HG02973 (cell line): ENCODE measurements around the gene TOPBP1.
A peak's percentile ranks its signal among the peaks of the same experiment; 100 is the strongest.

ENCODE experiments used
- ATAC-seq: cut with Tn5 transposase; IDR thresholded peaks from one replicate; pipeline ENCODE4 v1.9.1; 2021; ENCODE audit warnings: moderate library complexity; ENCODE audit not compliant: unreplicated experiment

TOPBP1 gene

DNA sequence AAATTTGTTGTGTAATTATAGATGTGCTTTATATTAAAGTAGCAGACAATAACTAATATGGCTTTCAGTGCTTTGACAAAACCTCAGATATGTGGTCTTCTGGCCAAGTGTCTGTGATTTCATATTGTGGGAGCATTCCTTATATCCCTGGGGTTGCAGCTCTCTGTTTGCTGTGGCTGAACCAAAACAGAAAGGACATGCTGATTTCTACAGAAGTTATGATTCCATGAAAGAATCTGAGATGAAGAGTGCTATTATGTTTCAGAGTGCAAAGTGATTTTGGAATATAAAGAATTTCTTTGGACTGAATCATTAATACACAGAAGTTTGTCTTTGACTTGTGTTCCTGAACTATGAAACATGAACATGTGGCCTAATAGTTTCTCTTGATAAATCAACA, 51.7 kb downstream of the TOPBP1 start:
- ATAC-seq = no peak

DNA sequence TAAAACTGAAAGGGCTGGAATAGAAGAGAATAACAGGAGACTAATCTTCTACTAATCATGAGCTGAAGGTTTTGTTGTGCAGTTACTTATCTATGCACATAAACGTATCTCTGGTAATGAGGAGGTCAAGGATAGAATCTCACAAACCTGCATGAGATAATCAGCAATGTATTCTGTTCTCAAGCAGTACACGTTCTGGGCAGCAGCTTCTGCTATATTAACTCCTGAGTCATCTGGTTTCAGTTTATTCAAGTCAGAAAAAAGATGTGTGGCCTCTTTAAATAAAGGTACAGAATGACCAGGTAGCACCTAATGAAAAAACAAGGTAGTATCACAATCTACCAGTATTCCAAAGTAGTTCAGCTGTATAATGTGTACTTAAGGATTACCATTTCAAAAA, 53.4 kb downstream of the TOPBP1 start:
- no peak for ATAC-seq

DNA sequence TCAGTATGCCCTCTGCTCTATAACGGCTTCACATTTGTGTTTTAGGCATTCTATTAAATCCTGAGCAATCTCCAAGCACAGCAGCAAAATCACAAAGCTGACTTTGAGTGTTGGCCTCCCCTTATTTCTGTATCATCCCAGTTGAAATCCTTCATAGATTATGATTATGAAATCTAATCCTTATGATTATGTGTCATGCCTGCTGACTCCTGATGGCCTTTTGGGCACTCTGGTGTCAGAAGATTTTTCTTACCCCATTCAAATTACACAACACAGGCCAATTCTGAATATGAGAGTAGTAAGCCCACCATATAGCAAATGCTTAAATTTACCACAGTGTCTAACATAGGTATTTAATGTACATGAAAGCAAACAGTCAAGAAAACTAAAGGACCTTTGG, 53.9 kb downstream of the TOPBP1 start:
- ATAC-seq = no peak

DNA sequence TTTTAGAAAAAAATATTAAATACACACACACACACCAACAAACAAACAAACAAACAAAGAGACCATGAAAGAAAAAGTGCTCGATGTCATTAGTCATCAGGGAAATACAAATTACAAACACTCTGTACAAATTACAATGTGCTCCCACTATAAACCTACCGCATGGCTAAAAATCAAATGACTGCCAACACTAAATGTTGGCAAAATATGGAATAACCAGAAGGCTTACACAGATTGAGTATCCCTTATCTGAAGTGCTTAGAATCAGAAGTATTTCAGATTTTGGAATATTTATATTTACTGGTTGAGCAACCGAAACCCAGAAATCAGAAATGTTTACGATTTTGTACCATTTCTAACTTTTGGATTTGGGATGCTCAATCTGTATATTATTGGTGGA, 54.8 kb downstream of the TOPBP1 start:
- ATAC-seq = no peak

DNA sequence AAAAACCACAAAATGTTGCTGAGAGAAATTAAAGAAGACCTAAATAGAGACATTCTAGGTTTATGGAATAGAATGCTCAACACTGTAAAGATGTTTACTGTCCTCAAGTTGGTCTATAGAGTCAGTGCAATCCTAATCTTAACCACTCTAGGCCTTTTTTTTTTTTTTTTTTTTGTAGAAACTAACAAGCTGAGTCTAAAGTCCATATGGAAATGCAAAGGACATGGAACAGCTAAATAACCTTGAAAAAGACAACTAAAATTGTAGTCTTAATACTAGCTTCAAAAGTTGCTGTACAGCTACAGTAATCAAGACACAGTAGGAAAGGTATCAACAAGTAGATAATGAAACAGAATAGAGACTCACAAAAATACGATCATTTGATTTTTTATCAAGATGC, 55.4 kb downstream of the TOPBP1 start:
- ATAC-seq = no peak

DNA sequence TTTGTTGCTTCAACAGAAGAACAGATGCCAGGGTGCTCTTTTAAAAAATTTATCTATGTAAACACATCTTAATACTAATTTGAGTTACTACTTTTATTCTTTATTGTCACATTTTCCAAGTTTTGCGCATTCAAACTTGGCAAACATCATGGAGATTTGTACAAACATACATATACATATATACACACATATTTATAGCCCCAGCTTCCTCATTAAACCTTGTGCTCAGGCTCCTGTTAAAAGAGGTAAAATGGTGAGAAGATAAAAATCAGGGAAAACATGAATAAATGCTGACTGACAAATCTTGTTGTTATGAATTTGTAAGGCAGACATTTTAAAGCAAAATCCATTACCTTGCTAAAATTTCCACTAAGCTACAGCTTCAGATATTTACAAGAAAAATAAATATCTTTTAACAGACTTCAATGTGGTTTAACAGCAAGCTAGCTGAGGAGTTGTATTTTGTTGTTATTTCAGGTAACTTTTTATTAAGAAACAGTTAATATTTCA, 61.1 kb downstream of the TOPBP1 start:
- no peak for ATAC-seq

DNA sequence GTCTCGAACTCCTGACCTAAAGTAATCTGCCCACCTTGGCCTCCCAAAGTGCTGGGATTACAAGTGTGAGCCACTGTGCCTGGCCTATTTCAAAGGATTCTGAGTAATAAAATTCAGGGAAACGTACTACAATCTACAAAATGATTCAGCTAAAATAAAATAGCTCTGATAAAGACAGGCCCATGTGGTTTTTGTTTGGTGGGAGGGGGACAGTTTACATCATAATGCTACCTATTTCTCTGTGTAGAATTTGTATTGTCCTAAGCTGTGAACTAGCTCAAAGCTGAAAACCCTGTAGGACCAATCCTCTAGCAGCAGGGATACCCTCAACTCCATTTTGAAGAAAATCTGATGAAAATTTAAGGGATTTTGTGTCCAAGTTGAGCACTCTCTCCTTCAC, 62.5 kb downstream of the TOPBP1 start:
- no peak for ATAC-seq

DNA sequence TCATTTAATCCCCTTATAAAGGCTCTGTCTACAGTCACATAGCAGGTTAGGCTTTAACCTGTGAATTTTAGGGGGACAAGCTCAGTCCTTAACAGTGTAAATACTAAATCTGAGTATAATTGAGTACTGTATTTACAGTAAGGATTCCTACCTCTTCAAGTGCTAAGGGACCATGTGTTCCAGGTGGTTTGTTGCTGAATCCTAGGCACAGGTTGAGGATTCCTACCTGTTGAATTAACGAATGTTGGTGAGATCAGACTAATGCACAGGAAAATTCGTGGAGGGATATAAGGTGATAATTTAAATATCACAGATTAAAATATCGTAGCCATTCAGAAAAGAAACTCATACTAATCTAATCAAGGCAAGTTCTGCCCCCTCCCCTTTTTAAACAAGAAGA, 63.3 kb downstream of the TOPBP1 start:
- no peak for ATAC-seq

DNA sequence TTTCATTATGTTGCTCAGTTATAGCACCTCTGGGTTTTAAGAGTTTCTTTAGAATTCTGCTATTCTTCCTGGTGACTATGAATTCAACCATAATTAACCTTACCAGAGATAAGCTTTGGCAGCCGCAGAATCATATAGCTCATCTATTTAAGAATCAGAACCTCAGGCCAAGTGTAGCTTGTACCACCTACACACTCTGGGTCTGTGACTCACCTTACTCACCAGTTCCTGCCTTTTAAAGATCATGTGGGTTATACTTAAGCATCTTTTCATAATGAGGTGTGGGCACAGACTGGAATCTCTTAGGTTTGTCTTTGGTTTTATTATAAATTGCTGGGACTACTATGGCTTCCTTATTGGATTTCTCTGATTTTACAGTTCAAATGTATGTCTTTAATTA, 66.4 kb downstream of the TOPBP1 start:
- no peak for ATAC-seq

DNA sequence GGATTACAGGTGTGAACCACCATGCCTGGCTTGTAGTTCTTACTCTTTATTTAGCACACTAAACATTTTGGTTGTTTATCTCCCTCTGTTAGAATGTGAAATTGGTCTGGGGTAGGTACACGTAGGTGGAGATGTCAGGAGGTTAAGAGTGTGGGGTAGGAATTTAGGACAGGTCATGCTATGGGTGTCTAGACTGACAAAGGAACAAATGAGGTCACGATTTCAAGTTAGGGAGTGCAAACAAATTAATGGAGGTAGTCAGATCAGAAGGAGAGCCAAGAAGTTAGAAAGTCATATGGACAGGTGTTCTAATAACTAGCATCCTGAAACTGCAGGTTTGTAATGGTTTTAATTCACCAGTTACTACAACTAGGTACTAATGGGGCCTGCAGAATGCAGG, 68.5 kb downstream of the TOPBP1 start:
- no peak for ATAC-seq

DNA sequence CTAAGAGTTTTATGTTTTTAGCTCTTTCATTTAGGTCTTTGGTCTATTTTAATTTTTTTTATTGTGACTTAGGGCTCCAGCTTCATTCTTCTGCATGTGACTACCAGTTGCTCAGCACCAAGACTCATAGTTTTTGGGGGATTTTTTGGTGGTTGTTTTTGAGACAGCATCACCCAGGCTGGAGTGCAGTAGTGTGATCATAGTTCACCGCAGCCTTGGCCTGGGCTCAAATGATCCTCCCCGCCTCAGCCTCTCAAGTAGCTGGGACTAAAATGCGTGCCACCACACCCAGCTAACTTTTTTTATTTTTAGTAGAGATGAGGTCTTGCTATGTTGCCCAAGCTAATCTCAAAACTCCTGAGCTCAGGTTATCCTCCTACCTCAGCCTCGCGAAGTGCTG, 68.9 kb downstream of the TOPBP1 start:
- ATAC-seq = no peak

DNA sequence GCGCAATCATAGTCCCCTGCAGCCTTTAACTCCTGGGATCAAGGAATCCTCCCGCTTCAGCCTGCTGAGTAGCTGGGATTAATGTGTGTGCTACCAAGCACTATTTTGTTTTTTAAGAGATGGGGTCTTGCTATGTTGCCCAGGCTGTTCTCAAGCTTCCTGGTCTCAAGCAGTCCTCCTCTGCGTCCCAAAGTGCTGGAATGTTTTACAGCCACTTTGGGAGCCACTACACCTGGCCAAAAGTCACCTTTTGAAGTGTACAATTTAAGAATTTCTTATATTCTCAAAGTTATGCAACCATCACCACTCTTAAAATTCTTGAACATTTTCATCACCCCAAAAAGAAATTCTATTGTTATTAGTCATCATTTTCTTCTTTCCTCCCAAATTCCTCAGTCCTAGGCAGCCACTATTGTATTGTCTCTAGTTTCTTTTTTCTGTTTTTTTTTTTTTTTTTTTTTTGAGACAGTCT, 70.4 kb downstream of the TOPBP1 start:
- no peak for ATAC-seq

DNA sequence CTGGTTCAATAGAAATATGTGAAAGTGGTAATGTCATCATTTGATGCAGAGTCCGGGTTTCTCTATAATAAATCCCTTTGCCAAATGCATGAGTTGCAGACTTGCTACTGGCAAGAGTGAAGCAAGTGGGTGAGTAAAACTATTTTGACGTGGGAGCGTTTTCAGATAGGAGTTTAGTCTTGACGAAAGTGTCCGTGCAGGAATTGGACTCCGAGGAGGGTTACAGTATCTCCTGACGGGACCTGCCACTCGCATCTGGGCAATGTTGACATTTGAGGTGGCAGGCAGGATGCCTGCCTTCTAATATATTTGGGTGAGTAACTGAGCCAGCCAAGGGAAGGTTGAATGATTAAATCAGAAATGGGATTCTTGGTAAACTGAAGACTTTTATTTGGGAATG, 72.2 kb downstream of the TOPBP1 start:
- ATAC-seq = no peak

DNA sequence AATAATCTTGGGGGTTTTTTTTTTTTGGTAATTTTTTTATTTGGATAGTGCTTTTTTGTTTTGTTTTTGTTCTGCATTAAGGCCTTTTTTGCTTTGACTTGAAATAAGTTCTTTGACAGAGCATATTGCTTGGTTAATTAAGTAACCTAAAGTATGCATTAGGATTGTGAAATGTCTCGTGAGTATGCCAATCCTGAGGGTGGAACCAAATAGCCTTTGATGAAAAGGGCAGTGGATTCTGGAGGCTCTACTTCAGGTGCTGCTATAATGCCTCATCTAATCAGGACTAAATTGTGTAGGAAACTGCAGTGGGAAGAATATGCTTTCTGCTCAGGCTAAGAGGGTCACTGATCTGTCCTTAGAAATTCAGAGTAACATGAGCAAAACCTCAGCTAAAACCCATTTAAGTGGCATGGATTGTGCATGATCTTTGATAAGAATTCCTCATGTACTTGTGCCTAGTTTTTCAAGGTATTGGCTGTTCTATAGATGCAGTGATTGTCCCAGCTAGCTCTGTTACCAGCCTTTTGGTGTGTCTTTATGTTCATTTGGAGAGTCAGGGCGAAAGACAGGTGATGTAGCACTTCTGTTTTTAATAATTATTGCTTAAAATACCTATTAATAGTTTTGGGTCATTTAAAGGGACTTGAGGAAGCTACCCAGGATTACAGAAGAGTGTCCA, 72.8 kb downstream of the TOPBP1 start:
- ATAC-seq = no peak

DNA sequence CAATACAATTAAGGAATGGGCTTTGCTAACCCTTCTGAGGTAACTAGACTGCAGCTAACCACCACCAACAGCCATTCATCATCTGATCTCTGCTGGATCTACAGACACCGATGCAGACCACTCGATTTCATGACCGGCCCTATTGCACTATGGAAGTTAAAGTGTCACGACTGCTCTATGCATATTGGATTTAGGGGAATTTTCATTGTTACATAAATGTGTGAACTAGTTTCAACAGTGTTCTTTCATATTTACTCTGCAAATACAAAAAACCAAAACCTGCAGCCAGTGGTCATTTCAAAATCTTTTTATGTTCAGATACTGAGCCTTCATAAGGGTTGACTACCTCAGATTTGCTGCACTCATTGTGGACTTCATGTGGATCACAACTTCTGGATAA, 73.7 kb downstream of the TOPBP1 start:
- no peak for ATAC-seq

DNA sequence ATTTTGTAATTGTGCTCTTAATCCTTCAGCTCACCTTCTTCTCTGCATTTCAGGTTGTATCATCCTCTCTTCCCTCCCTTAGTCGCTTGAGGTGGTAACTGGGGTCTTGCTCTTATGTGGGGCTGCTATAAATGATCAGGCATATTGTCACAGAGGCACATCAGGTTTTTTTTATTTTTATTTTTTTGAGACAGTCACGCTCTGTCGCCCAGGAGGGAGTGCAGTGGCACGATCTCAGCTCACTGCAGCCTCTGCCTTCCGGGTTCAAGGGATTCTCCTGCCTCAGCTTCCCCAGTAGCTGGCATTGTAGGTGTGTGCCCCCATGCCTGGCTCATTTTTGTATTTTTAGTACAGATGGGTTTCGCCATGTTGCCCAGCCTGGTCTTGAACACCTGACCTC, 78.3 kb downstream of the TOPBP1 start:
- ATAC-seq = no peak

DNA sequence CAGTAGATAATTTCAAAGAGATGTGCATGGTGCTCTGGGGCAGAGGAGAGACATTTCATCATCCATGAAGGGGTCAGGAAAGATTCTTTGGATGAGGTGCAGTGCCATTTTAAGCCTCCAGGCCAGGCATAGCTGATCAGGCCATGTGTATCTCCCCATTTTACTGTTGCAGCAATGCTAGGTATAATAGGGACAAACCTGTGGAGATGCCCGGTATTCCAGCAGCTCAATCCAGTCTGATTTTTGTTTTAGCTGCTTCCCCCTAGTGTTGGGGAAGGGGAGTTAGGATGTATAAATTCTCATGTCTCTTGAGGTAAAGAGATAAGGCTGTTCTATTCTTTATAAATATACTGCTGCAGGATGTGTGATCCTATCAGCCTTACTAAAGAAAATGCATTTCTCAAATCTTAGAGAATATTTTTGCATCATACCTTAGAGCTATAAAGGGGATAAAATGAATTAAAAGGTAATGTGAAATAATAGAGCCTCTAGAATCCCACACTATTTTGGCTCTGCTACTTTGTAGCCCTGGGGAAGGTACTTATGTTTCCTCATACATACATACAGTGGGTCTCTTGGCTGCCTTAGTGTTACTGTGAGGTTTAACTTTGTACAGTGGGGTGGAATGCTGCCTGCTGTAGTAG, 83.1 kb downstream of the TOPBP1 start:
- no peak for ATAC-seq

DNA sequence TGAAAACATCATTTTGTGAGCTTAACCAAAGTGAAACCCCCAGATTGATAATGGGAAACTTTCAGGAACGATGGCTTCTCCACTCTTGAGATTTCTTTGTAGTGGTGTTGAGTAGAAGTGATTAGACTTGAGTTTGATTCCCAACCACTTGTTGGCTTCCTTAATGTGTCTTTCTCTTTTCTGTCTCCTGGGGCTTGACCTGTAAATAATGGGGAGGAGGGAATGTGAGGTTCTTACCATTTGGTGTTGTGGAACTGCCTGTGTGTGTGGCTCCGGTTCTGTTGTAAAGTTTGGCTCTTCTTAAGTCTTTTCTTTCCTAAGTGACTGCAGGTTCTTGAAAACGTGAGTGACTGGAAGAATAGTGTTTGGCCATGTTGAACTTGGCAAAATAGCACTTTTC, 85.6 kb downstream of the TOPBP1 start:
- no peak for ATAC-seq

DNA sequence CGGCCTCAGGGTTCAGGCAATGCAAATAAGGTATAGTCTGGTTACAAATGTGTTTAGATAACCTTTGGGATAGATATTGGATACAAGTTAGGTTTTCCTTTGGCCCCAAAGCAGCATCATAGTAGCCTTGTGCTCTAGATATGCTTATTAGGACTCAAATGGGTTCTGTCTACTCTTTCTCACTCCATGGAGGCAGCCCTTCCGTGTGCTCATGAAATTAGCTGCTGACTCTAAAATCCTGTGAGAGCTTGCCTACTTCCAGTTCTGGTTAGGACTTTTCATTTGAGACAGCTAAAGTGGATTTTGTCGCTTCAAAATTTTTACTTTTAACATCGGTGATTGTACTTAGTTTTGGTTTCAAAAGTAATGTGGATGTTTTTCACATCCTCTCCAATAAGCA, 86.7 kb downstream of the TOPBP1 start:
- ATAC-seq = no peak

DNA sequence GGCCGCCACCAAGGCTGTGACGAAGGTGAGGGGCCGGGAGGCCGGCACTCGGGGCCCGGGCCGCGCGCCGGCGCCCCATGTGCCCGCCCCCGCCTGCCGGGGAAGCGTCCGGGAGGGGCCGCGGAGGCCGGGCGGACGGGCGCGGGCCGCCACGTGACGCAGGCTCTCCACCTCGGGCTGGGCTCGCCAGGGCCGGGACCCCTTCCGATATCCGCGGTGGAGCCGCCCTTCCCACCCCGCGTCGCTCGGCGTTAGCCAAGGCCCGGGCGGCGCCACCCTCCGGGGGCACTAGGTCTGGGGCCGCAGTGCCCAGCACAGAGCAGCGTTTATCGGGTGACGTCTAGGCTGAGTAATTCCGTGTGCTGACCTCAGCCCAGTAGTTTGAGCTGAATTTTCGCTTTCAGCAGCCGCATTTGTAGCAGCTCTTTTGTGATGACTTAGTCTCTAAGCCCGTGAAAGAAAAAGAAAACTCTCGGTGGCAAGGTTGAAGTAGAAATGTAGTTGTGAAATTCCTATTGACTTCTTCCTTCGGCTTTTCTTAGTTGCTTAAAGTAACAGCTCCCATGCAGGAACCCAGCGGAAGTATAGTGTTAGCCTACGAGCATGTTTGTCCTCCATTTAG, 87.4 kb downstream of the TOPBP1 start:
- peak; percentile 28 for ATAC-seq

DNA sequence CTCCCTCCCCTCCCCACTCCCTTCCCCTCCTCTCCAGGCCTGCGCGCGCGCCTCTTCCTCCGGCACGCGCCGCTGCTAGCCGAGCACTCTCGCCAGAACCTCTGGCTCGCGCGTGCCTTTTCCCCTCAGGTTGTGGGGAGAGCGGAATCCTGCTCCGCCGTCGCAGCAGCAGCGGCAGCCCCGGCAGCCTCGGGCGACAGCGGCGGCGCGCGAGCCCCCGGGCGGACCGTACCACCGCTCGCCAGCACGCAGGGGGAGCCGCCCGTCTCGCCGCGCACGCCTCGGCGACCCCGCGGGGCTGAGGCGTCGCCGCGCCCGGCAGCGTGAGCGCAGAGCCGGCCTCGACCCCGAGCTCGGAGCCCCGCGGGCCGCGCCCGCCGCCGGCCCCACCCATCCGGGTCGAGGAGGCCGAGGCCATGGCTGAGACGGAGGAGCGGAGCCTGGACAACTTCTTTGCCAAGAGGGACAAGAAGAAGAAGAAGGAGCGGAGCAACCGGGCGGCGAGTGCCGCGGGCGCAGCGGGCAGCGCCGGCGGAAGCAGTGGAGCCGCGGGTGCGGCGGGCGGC, 88.0 kb downstream of the TOPBP1 start, which contains the start of gene CDV3:
TSS of gene CDV3 (plus strand) at position 58 of the 566 bp plus-strand sequence. CDS start at position 417, 359 bp downstream.
- peak; percentile 33 for ATAC-seq
